ENCODE measurements around the gene LPCAT3. TPM values are rescaled to one million over a fixed set of nuclear protein-coding genes. Genes with fewer than 3 reads are reported as not detected.

Gene LPCAT3
- total RNA-seq, 2 experiments from 2014 or later = 29.3 to 32.0 TPM

DNA sequence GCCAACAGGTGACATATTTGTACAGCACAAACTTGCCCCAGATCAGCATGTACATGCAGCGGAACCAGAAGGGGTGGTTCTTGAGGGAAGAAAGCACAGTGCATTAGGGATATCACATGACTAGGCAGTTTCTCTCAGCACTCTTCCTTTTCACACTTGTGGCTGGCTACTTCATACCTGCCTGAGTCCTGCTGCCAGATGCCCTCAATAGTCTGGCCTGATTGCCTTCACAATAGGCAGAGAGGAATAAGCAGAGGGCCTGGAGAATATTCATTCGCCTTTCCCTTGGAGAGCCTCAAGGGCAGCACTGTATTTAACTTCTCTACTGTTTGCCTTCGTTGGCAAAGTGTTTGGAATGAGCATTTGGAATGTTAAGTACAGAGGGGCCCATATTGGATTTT is 39.7 kb downstream of the LPCAT3 start:
- CTCF ChIA-PET = interaction anchor here (0.6 to 1.6 kb wide), 4 partner anchors 34 to 135 kb away, joined by 3 read pairs; partner anchors contain the start of gene LPCAT3
- peak overlapping the region; percentile 26 for H3K27ac Mint-ChIP-seq
- H3K27me3 Mint-ChIP-seq = no peaks in the 10 kb centered on the region

DNA sequence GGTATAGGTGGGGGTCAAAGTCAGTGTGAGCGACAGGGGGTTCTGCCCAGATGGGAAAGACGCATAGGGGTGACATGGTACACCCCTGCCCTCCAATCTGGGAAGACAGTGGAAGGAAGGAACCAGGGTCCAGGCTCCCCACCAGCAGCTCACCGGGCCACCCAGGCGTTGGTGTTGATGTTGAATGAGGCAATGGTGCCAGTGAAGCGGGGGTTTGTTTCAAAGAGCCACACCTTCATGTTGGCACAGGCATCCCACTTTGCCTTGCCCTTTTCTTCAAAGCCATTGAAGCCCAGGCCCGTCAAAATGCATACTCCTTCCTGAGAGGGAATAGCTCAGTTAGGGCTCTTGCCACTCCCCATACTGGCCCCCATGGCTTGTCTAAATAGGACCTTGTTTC is 40.1 kb downstream of the LPCAT3 start:
- CTCF ChIA-PET = interaction anchor here (0.6 to 1.6 kb wide), 4 partner anchors 33 to 135 kb away, joined by 3 read pairs; partner anchors contain the start of gene LPCAT3
- peaks cover 25% of the 10 kb centered on the region for H3K4me1 Mint-ChIP-seq
- H3K36me3 Mint-ChIP-seq = peaks cover 48% of the 10 kb centered on the region
- no peak overlapping the region for H3K4me3 Mint-ChIP-seq
- H3K9me3 Mint-ChIP-seq (ENCODE audit: low read depth) = no peaks in the 10 kb centered on the region
- DNase-seq (no peak), ATAC-seq (no peak)
- no peaks in the 10 kb centered on the region for H3K27me3 Mint-ChIP-seq
- peak overlapping the region; percentile 26 for H3K27ac Mint-ChIP-seq

More for the DNA sequence above, 39.7 kb downstream of the LPCAT3 start:
- no peak for ATAC-seq
- Mint-ChIP-seq H3K36me3 (peaks cover 51% of the 10 kb centered on the region), H3K4me3 (no peak overlapping the region), H3K4me1 (peaks cover 23% of the 10 kb centered on the region), H3K9me3 (ENCODE audit: low read depth) (no peaks in the 10 kb centered on the region)
- DNase-seq = no peak

DNA sequence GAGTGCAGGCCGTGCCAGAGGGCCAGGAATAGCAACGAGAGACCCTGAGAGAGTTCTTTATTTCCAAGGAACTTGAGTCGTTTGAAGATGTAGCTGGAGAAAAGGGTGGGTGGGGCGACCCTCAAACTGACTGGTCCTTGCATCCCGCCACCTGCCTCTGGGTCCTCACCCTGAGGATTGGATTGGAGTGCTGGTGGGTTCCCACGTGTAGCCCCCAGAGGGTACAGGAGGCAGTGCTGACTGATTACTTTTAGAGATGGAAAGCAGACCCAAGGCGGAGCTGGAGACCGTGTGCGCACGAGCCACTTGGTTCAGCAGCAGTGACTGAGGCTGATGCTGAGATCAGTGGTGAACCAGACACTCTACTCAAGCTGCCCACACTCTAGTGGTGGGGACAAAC is 40.6 kb downstream of the LPCAT3 start:
- CTCF ChIA-PET = interaction anchor here (0.6 to 1.6 kb wide), 2 partner anchors 136 to 157 kb away, joined by 3 read pairs; no protein-coding TSS in a partner anchor
- DNase-seq = no peak
- peaks cover 29% of the 10 kb centered on the region for H3K4me1 Mint-ChIP-seq
- no peaks in the 10 kb centered on the region for H3K27me3 Mint-ChIP-seq
- H3K4me3 Mint-ChIP-seq = no peak overlapping the region
- no peak overlapping the region for H3K27ac Mint-ChIP-seq
- no peak for ATAC-seq
- no peaks in the 10 kb centered on the region for H3K9me3 Mint-ChIP-seq (ENCODE audit: low read depth)
- H3K36me3 Mint-ChIP-seq = peaks cover 45% of the 10 kb centered on the region

DNA sequence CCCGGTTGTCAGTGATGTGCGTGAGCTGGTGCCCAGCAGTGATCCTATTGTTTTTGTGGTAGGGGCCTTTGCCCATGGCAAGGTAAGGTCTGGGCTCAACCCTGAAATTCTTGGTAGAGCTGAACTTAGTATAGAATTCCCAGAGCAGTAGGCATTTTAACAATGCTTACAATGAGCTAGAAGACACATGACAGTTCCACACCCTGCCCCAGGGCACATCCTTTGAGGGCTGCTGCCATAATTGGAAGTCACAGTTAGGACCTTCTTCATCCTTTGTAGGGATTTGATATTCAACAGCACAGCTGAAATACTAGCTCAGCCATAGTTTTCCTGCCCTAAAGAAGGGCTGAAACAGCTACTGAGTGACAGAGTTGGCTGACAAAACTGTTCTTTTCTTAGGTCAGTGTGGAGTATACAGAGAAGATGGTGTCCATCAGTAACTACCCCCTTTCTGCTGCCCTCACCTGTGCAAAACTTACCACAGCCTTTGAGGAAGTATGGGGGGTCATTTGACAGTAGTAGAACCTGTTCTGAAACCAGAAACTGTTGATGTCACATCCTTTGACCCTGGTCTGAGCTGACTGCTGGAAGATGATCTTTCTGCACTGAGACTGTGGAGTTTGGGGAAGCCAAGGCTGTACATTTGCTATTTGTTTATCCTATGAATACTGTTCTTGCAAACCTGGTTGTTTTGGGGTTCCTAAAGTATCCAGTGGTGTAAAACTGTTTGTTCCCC is 42.8 kb downstream of the LPCAT3 start:
- H3K27me3 Mint-ChIP-seq = no peaks in the 10 kb centered on the region
- no peaks in the 10 kb centered on the region for H3K9me3 Mint-ChIP-seq (ENCODE audit: low read depth)
- H3K4me1 Mint-ChIP-seq = peaks cover 46% of the 10 kb centered on the region
- CTCF ChIA-PET = interaction anchor here (0.9 to 2.5 kb wide), 7 partner anchors 11 to 147 kb away, joined by 3 to 14 read pairs (median 5); partner anchors contain the start of genes C1RL and LPCAT3
- H3K27ac Mint-ChIP-seq = peak overlapping the region; percentile 45
- ATAC-seq (no peak), DNase-seq (no peak)
- H3K4me3 Mint-ChIP-seq = no peak overlapping the region
- H3K36me3 Mint-ChIP-seq = peaks cover 48% of the 10 kb centered on the region

DNA sequence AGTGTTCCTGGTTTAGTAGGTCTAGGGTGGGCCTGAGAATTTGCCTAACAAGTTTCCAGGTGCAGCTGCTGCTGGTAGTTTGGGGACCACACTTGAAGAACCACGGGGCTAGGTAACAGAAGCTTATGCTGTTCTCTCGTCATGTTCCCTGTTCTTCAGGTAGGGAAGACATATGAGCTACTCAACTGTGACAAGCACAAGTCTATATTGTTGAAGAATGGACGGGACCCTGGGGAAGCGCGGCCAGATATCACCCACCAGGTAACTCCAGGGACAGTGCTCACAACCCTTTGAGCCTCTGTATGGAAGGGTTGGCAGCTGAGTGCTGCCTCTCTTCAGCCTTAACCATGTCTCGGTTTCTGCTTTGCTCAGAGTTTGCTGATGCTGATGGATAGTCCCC is 44.1 kb downstream of the LPCAT3 start:
- Mint-ChIP-seq H3K4me1 (peaks cover 51% of the 10 kb centered on the region), H3K9me3 (ENCODE audit: low read depth) (no peaks in the 10 kb centered on the region), H3K36me3 (peaks cover 53% of the 10 kb centered on the region), H3K27ac (no peak overlapping the region), H3K27me3 (no peaks in the 10 kb centered on the region), H3K4me3 (no peak overlapping the region)
- DNase-seq (no peak), ATAC-seq (no peak)
- CTCF ChIA-PET = interaction anchor here (0.6 to 2.5 kb wide), 6 partner anchors 29 to 149 kb away, joined by 3 to 14 read pairs (median 5); partner anchors contain the start of genes C1RL and LPCAT3

DNA sequence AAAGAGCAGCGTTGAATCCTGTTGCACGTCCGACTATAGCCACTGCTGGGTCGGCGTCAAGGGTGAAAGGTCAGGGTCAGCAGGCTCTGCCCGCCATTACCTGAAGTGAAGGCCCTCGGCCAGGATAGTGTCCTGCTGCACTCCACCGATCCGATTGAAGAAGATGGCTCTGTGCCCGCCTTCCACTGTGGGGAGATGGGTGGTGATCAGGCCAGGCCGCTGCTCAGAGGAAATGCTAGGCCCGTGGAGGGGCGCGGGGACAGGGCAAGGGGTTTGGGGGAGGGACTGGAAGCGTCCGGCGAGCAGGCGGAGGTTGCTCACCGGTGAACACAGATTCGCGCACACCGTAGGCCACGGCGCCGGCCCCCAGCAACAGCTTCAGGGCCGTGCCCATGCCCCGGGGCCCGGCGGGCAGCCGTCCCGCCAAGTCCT is 48.2 kb downstream of the LPCAT3 start:
- H3K4me3 Mint-ChIP-seq = peak overlapping the region; percentile 100
- CTCF ChIA-PET = interaction anchor here (1.1 to 3.3 kb wide), 4 partner anchors 11 to 97 kb away, joined by 3 to 74 read pairs (median 8); partner anchors contain the start of genes C12orf57, PTPN6, RNU7-1 and SPSB2
- H3K36me3 Mint-ChIP-seq = peaks cover 56% of the 10 kb centered on the region
- peak overlapping the region; percentile 100 for H3K27ac Mint-ChIP-seq
- peaks cover 66% of the 10 kb centered on the region for H3K4me1 Mint-ChIP-seq
- H3K9me3 Mint-ChIP-seq (ENCODE audit: low read depth) = no peaks in the 10 kb centered on the region
- DNase-seq (no peak), ATAC-seq (peak; percentile 35)
- no peaks in the 10 kb centered on the region for H3K27me3 Mint-ChIP-seq

DNA sequence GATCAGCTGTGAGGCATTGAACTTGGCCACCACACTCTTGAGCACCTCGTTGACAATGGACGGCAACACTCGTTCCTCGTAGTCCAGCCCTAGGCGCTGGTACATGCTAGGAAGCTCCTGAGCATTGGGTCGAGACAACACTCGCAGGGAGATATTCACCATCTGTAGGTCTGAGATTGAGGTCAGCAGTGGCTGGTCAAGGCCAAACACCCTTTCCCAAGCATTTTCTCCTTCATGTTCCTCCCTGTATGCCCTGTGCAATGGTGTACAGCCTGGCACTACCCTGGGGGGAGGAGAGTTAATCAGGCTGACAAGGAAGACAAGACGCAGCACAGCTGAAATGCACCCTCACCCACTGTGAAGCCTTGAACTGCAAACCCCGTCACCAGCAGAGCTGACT is 49.9 kb downstream of the LPCAT3 start:
- no peaks in the 10 kb centered on the region for H3K27me3 Mint-ChIP-seq
- H3K9me3 Mint-ChIP-seq (ENCODE audit: low read depth) = no peaks in the 10 kb centered on the region
- ATAC-seq (no peak), DNase-seq (no peak)
- CTCF ChIA-PET = interaction anchor here (1.3 to 3.3 kb wide), 9 partner anchors 10 to 141 kb away, joined by 3 to 74 read pairs (median 6); partner anchors contain the start of genes C12orf57, C1R, C1RL and LPCAT3
- peaks cover 54% of the 10 kb centered on the region for H3K36me3 Mint-ChIP-seq
- H3K4me1 Mint-ChIP-seq = peaks cover 60% of the 10 kb centered on the region
- H3K4me3 Mint-ChIP-seq = peak overlapping the region; percentile 100
- H3K27ac Mint-ChIP-seq = peak overlapping the region; percentile 100

DNA sequence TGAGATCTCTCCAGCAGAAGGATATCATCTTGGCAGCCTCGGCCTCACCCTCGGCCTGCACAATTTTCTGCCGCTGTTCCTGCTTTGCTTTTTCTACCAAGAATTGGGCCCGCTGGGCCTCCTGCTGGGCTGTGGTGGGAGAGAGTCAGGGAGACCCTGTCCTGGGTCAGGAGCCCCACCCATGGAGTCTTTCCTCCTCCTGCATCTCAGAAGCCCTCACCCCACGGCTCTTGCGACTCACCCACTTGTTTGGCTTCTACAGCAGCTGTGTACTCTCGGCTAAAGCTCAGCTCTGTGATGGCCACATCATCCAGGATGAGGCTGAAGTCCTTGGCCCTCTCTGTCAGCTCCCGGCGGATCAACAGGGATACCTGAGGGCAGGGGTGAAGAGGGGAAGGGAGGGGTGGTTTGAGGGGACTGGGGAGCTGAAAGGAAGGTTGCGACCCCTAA is 50.6 kb downstream of the LPCAT3 start:
- peaks cover 55% of the 10 kb centered on the region for H3K4me1 Mint-ChIP-seq
- CTCF ChIA-PET = interaction anchor here (1.3 to 3.3 kb wide), 6 partner anchors 15 to 141 kb away, joined by 3 to 74 read pairs (median 4); partner anchors contain the start of genes C12orf57, C1R, C1RL and PTPN6
- peaks cover 53% of the 10 kb centered on the region for H3K36me3 Mint-ChIP-seq
- H3K4me3 Mint-ChIP-seq = no peak overlapping the region
- no peak for ATAC-seq
- no peak for DNase-seq
- H3K9me3 Mint-ChIP-seq (ENCODE audit: low read depth) = no peaks in the 10 kb centered on the region
- no peaks in the 10 kb centered on the region for H3K27me3 Mint-ChIP-seq
- H3K27ac Mint-ChIP-seq = no peak overlapping the region

DNA sequence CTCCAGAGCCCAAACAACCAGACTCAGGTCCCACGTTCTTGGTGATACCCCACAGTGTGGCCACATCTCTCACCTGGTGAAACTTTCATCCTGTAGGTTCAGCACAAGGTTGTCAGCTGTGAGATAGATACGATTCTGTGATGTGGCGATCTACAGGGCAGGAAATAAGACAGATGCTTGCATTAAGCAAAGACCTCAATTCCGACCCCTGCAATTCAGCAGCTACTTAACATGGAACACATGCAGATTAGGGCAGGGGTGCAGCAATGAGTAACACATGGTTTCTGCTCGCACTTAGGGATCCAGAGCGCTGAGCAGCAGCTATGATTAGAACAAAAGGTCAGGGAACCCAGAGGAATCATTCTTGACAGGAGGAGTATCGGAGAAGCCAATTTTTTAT is 51.9 kb downstream of the LPCAT3 start:
- Mint-ChIP-seq H3K4me3 (no peak overlapping the region), H3K27ac (no peak overlapping the region), H3K27me3 (no peaks in the 10 kb centered on the region), H3K4me1 (peaks cover 53% of the 10 kb centered on the region), H3K9me3 (ENCODE audit: low read depth) (no peaks in the 10 kb centered on the region), H3K36me3 (peaks cover 46% of the 10 kb centered on the region)
- CTCF ChIA-PET = interaction anchor here (0.7 to 13.5 kb wide), 7 partner anchors 11 to 143 kb away, joined by 3 to 709 read pairs (median 7); partner anchors contain the start of genes C12orf57, C1RL, PTPN6 and RNU7-1
- DNase-seq (no peak), ATAC-seq (no peak)

DNA sequence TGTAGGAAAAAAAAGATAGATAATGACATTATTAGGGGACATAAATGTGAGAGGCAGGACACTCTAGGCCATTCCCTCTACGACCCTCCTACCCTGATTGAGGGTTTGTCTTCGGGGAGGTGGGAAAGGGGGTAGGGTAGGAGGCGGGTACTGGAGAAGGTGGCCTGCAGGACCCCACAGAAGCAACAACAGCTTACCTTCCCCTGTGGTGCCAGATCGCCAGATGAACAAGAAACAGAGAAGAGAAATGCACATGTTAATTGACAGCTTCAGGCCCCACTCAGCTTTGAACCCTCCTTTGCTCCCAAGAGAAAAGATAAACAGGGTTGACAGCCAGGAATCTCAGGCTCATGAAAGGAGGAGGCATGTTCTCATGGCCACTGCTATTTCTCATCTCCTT is 52.6 kb downstream of the LPCAT3 start:
- Mint-ChIP-seq H3K36me3 (peaks cover 49% of the 10 kb centered on the region), H3K27me3 (no peaks in the 10 kb centered on the region), H3K27ac (peak overlapping the region; percentile 82), H3K4me1 (peaks cover 55% of the 10 kb centered on the region), H3K4me3 (no peak overlapping the region), H3K9me3 (ENCODE audit: low read depth) (no peaks in the 10 kb centered on the region)
- DNase-seq (no peak), ATAC-seq (no peak)
- CTCF ChIA-PET = interaction anchor here (0.8 to 13.5 kb wide), 6 partner anchors 10 to 144 kb away, joined by 3 to 709 read pairs (median 9); partner anchors contain the start of genes C12orf57, C1RL, PTPN6 and RNU7-1

DNA sequence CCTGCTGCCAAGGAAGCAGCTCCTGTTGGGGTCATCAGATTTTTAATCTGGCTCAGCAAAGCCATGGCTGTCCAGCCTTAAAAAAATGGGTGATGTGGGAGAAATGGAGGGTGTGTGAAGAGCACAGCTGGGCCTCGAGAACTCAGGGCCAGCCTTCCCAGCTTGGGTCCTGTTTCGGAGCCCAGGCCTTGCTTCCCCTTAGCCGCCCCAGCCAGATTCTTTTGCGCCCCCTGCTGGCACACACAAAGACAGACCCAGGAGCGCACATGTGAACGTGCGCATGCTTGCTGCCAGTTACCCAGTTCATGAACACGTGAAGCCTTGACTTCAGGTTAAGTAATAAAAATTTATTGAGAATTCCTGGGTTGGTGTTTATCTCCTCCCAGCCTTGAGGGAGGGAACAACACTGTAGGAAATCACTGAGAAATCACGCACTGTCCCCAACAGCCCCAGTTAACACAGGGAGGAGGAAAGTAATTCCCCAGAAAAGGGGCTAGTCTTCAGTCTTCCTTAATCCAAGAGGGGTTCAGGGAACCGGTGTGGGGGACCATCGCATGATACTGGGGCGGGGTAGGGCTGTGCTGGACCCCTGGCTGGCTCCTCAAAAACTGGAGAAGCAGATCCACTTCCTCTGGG is 53.1 kb downstream of the LPCAT3 start:
- Mint-ChIP-seq H3K9me3 (ENCODE audit: low read depth) (no peaks in the 10 kb centered on the region), H3K36me3 (peaks cover 54% of the 10 kb centered on the region), H3K4me3 (no peak overlapping the region), H3K4me1 (peaks cover 61% of the 10 kb centered on the region), H3K27me3 (no peaks in the 10 kb centered on the region), H3K27ac (peak overlapping the region; percentile 82)
- peak; percentile 58 for ATAC-seq
- DNase-seq = peak; percentile 91
- CTCF ChIA-PET = interaction anchor here (0.7 to 13.5 kb wide), 17 partner anchors 9 to 167 kb away, joined by 3 to 709 read pairs (median 5); partner anchors contain the start of genes ATN1, C12orf57, C1RL and PTPN6

DNA sequence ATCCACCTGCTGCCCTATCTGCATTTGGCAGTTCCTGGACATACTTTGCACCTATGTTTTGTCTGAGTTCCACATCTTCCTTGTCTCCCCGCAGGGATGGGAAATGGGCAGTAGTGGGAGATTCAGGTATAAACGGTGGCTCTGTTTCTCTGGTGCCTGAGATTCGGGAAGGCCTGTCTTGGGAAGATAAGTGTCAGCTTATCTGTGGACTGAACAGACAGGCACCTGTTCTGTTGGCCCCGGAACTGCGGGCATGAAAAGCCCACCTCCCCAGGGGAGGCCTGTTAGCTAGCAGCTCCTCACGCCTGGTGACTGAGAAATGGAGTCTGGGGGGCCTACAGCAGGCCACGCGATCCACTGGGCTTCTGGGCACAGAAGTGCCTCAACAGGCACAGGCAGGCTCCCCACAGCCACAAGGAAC is 53.7 kb downstream of the LPCAT3 start:
- H3K36me3 Mint-ChIP-seq = peaks cover 53% of the 10 kb centered on the region
- H3K4me3 Mint-ChIP-seq = no peak overlapping the region
- H3K9me3 Mint-ChIP-seq (ENCODE audit: low read depth) = no peaks in the 10 kb centered on the region
- ATAC-seq (no peak), DNase-seq (no peak)
- CTCF ChIA-PET = interaction anchor here (0.7 to 13.5 kb wide), 18 partner anchors 9 to 167 kb away, joined by 3 to 709 read pairs (median 5); partner anchors contain the start of genes ATN1, C12orf57, C1RL and LPCAT3
- peak overlapping the region; percentile 82 for H3K27ac Mint-ChIP-seq
- no peaks in the 10 kb centered on the region for H3K27me3 Mint-ChIP-seq
- H3K4me1 Mint-ChIP-seq = peaks cover 64% of the 10 kb centered on the region

Data from activated CD8-positive, alpha-beta memory T cell treated with anti-CD3 and anti-CD28 coated beads, Interleukin-2, amount 10 ng/mL, durations not matched to agents 7 days and 5 days (primary cell).